Measurements from ENCODE around the gene CWH43.
"Not testable (repeated sequence)": the region's sequence is repeated elsewhere in the genome, so short reads cannot be mapped to it uniquely, and the experiment has no call there.

CWH43 gene

GRCh38 chr4:48985976-48986653 is at the start of gene CWH43:
CWH43 (plus strand) TSS chr4:48986275; CDS start chr4:48986430, 155 bp downstream.
- Mint-ChIP-seq H3K9me3 (peaks cover 4% of the 10 kb centered on the region), H3K4me1 (no peaks in the 10 kb centered on the region), H3K4me3 (no peak within 1 kb of the TSS), H3K36me3 (ENCODE audit: insufficient read depth) (no peaks in the 10 kb centered on the region), H3K27ac (ENCODE audit: low read depth) (no peak within 1 kb of the TSS), H3K27me3 (peaks cover 61% of the 10 kb centered on the region)
- DNase-seq (ENCODE audit: low spot score in 2 of 2) (no peak), ATAC-seq (replicated peaks; ENCODE audit: extremely low read depth, poor library complexity, severe bottlenecking) (no peak)

- H3K4me1 Mint-ChIP-seq: no peaks in the 10 kb centered on the region
- ATAC-seq (replicated peaks; ENCODE audit: extremely low read depth, poor library complexity, severe bottlenecking) (no peak), DNase-seq (ENCODE audit: low spot score in 2 of 2) (no peak)
- no peaks in the 10 kb centered on the region for H3K27me3 Mint-ChIP-seq
- no peak overlapping the region for H3K27ac Mint-ChIP-seq (ENCODE audit: low read depth)
- no peak overlapping the region for H3K4me3 Mint-ChIP-seq
- H3K9me3 Mint-ChIP-seq: peaks cover 5% of the 10 kb centered on the region
- no peaks in the 10 kb centered on the region for H3K36me3 Mint-ChIP-seq (ENCODE audit: insufficient read depth)
Measured at GRCh38 chr4:48937033-48937432, 49.0 kb upstream of the CWH43 start.

- ATAC-seq (replicated peaks; ENCODE audit: extremely low read depth, poor library complexity, severe bottlenecking) (no peak), DNase-seq (ENCODE audit: low spot score in 2 of 2) (no peak)
- H3K27me3 Mint-ChIP-seq: no peaks in the 10 kb centered on the region
- no peak overlapping the region for H3K4me3 Mint-ChIP-seq
- peaks cover 1% of the 10 kb centered on the region for H3K36me3 Mint-ChIP-seq (ENCODE audit: insufficient read depth)
- H3K4me1 Mint-ChIP-seq: no peaks in the 10 kb centered on the region
- peaks cover 5% of the 10 kb centered on the region for H3K9me3 Mint-ChIP-seq
- no peak overlapping the region for H3K27ac Mint-ChIP-seq (ENCODE audit: low read depth)
Measured at GRCh38 chr4:48938831-48939230, 47.2 kb upstream of the CWH43 start.

- H3K9me3 Mint-ChIP-seq: peaks cover 5% of the 10 kb centered on the region
- H3K27ac Mint-ChIP-seq (ENCODE audit: low read depth): no peak overlapping the region
- DNase-seq (ENCODE audit: low spot score in 2 of 2): no peak
- no peaks in the 10 kb centered on the region for H3K27me3 Mint-ChIP-seq
- H3K4me3 Mint-ChIP-seq: no peak overlapping the region
- H3K36me3 Mint-ChIP-seq (ENCODE audit: insufficient read depth): peaks cover 1% of the 10 kb centered on the region
- H3K4me1 Mint-ChIP-seq: peaks cover 6% of the 10 kb centered on the region
- no peak for ATAC-seq (replicated peaks; ENCODE audit: extremely low read depth, poor library complexity, severe bottlenecking)
Measured at GRCh38 chr4:48939785-48940184, 46.3 kb upstream of the CWH43 start.

GRCh38 chr4:48943387-48943786 is 42.7 kb upstream of the CWH43 start:
- DNase-seq (ENCODE audit: low spot score in 2 of 2) (no peak), ATAC-seq (replicated peaks; ENCODE audit: extremely low read depth, poor library complexity, severe bottlenecking) (no peak)
- Mint-ChIP-seq H3K9me3 (peaks cover under 1% of the 10 kb centered on the region), H3K27ac (ENCODE audit: low read depth) (no peak overlapping the region), H3K27me3 (no peaks in the 10 kb centered on the region), H3K4me1 (peaks cover 6% of the 10 kb centered on the region), H3K4me3 (no peak overlapping the region), H3K36me3 (ENCODE audit: insufficient read depth) (peaks cover 1% of the 10 kb centered on the region)

- ATAC-seq (replicated peaks; ENCODE audit: extremely low read depth, poor library complexity, severe bottlenecking) (no peak), DNase-seq (ENCODE audit: low spot score in 2 of 2) (no peak)
- H3K36me3 Mint-ChIP-seq (ENCODE audit: insufficient read depth): peaks cover 1% of the 10 kb centered on the region
- H3K4me1 Mint-ChIP-seq: peaks cover 6% of the 10 kb centered on the region
- no peaks in the 10 kb centered on the region for H3K9me3 Mint-ChIP-seq
- H3K27ac Mint-ChIP-seq (ENCODE audit: low read depth): no peak overlapping the region
- H3K27me3 Mint-ChIP-seq: no peaks in the 10 kb centered on the region
- no peak overlapping the region for H3K4me3 Mint-ChIP-seq
Measured at GRCh38 chr4:48944252-48944651, 41.8 kb upstream of the CWH43 start.

GRCh38 chr4:48944756-48945241 is 41.3 kb upstream of the CWH43 start:
- Mint-ChIP-seq H3K27ac (ENCODE audit: low read depth) (no peak overlapping the region), H3K27me3 (no peaks in the 10 kb centered on the region), H3K4me3 (no peak overlapping the region), H3K4me1 (peaks cover 6% of the 10 kb centered on the region), H3K36me3 (ENCODE audit: insufficient read depth) (peaks cover 1% of the 10 kb centered on the region), H3K9me3 (no peaks in the 10 kb centered on the region)
- DNase-seq (ENCODE audit: low spot score in 2 of 2) (no peak), ATAC-seq (replicated peaks; ENCODE audit: extremely low read depth, poor library complexity, severe bottlenecking) (no peak)

GRCh38 chr4:48945981-48946380 is 40.1 kb upstream of the CWH43 start:
- no peak for ATAC-seq (replicated peaks; ENCODE audit: extremely low read depth, poor library complexity, severe bottlenecking)
- Mint-ChIP-seq H3K36me3 (ENCODE audit: insufficient read depth) (peaks cover 1% of the 10 kb centered on the region), H3K9me3 (no peaks in the 10 kb centered on the region), H3K4me3 (no peak overlapping the region), H3K4me1 (peaks cover 6% of the 10 kb centered on the region), H3K27me3 (no peaks in the 10 kb centered on the region), H3K27ac (ENCODE audit: low read depth) (no peak overlapping the region)
- DNase-seq (ENCODE audit: low spot score in 2 of 2): no peak

GRCh38 chr4:48947731-48948130 is 38.3 kb upstream of the CWH43 start:
- H3K27me3 Mint-ChIP-seq: no peaks in the 10 kb centered on the region
- no peak for DNase-seq (ENCODE audit: low spot score in 2 of 2)
- peaks cover 6% of the 10 kb centered on the region for H3K4me1 Mint-ChIP-seq
- H3K4me3 Mint-ChIP-seq: no peak overlapping the region
- H3K27ac Mint-ChIP-seq (ENCODE audit: low read depth): no peak overlapping the region
- peaks cover 1% of the 10 kb centered on the region for H3K36me3 Mint-ChIP-seq (ENCODE audit: insufficient read depth)
- ATAC-seq (replicated peaks; ENCODE audit: extremely low read depth, poor library complexity, severe bottlenecking): no peak
- no peaks in the 10 kb centered on the region for H3K9me3 Mint-ChIP-seq

- ATAC-seq (replicated peaks; ENCODE audit: extremely low read depth, poor library complexity, severe bottlenecking) (no peak), DNase-seq (ENCODE audit: low spot score in 2 of 2) (no peak)
- Mint-ChIP-seq H3K27ac (ENCODE audit: low read depth) (no peak overlapping the region), H3K9me3 (no peaks in the 10 kb centered on the region), H3K36me3 (ENCODE audit: insufficient read depth) (no peaks in the 10 kb centered on the region), H3K27me3 (no peaks in the 10 kb centered on the region), H3K4me3 (no peak overlapping the region), H3K4me1 (peaks cover 6% of the 10 kb centered on the region)
Measured at GRCh38 chr4:48949086-48949485, 37.0 kb upstream of the CWH43 start.

GRCh38 chr4:48949518-48950219 is 36.4 kb upstream of the CWH43 start:
- no peak overlapping the region for H3K27ac Mint-ChIP-seq (ENCODE audit: low read depth)
- H3K4me3 Mint-ChIP-seq: no peak overlapping the region
- no peaks in the 10 kb centered on the region for H3K36me3 Mint-ChIP-seq (ENCODE audit: insufficient read depth)
- no peaks in the 10 kb centered on the region for H3K4me1 Mint-ChIP-seq
- no peaks in the 10 kb centered on the region for H3K9me3 Mint-ChIP-seq
- no peak for ATAC-seq (replicated peaks; ENCODE audit: extremely low read depth, poor library complexity, severe bottlenecking)
- H3K27me3 Mint-ChIP-seq: no peaks in the 10 kb centered on the region
- no peak for DNase-seq (ENCODE audit: low spot score in 2 of 2)

GRCh38 chr4:48954314-48954713 is 31.8 kb upstream of the CWH43 start:
- no peak for DNase-seq (ENCODE audit: low spot score in 2 of 2)
- H3K36me3 Mint-ChIP-seq (ENCODE audit: insufficient read depth): no peaks in the 10 kb centered on the region
- H3K27ac Mint-ChIP-seq (ENCODE audit: low read depth): no peak overlapping the region
- no peaks in the 10 kb centered on the region for H3K9me3 Mint-ChIP-seq
- ATAC-seq (replicated peaks; ENCODE audit: extremely low read depth, poor library complexity, severe bottlenecking): no peak
- no peaks in the 10 kb centered on the region for H3K4me1 Mint-ChIP-seq
- H3K4me3 Mint-ChIP-seq: no peak overlapping the region
- peaks cover 7% of the 10 kb centered on the region for H3K27me3 Mint-ChIP-seq

GRCh38 chr4:48957366-48957765 is 28.7 kb upstream of the CWH43 start:
- not testable (repeated sequence) for H3K4me1 Mint-ChIP-seq; ATAC-seq (replicated peaks; ENCODE audit: extremely low read depth, poor library complexity, severe bottlenecking); H3K27ac Mint-ChIP-seq (ENCODE audit: low read depth); H3K9me3 Mint-ChIP-seq; DNase-seq (ENCODE audit: low spot score in 2 of 2); H3K27me3 Mint-ChIP-seq; H3K36me3 Mint-ChIP-seq (ENCODE audit: insufficient read depth); H3K4me3 Mint-ChIP-seq
